Keratinocyte (primary cell): Measurements from ENCODE around the gene BTN3A1. TPM values are rescaled to one million over a fixed set of nuclear protein-coding genes. Genes with fewer than 3 reads are reported as not detected.
"Not testable (repeated sequence)": the region's sequence is repeated elsewhere in the genome, so short reads cannot be mapped to it uniquely, and the experiment has no call there.

Source experiments
- DNase-seq: peaks from one replicate; pipeline ENCODE4 v3.0.0-alpha.2; 2011; ENCODE audit warnings: low read depth, missing footprints, low spot score
- FAIRE-seq: peaks from 2 replicates; lab custom pipeline; 2011; peaks lifted over from hg19 to GRCh38; lab: Jason Lieb, UNC
- H2AFZ ChIP-seq: 2 replicates; pipeline ENCODE4 v1.6.0; 2012; ENCODE audit warnings: low read length, control low read depth, inconsistent platforms; ENCODE audit not compliant: control insufficient read depth
- H3K27ac ChIP-seq: 2 replicates; pipeline ENCODE4 v1.5.1; 2011; ENCODE audit warnings: low read length; ENCODE audit not compliant: control insufficient read depth, insufficient read depth
- H3K27me3 ChIP-seq: 3 replicates; pipeline ENCODE4 v1.6.0; 2011; ENCODE audit warnings: low read length; ENCODE audit not compliant: control insufficient read depth, insufficient read depth; ENCODE audit errors: extremely low read depth
- H3K36me3 ChIP-seq, 2 experiments: 2 replicates in 1 of 2; 3 replicates in 1 of 2; pipeline ENCODE4 v1.5.1; 2011; ENCODE audit warnings: low read length in 2 of 2, mild to moderate bottlenecking in 1 of 2; ENCODE audit not compliant: control insufficient read depth in 2 of 2, insufficient read depth in 2 of 2; ENCODE audit errors: extremely low read depth in 1 of 2
- H3K4me1 ChIP-seq: 3 replicates; pipeline ENCODE4 v1.5.1; 2011; ENCODE audit warnings: low read length; ENCODE audit not compliant: control insufficient read depth, insufficient read depth; ENCODE audit errors: extremely low read depth
- H3K4me2 ChIP-seq: 3 replicates; pipeline ENCODE4 v1.6.0; 2011; ENCODE audit warnings: low read depth, low read length; ENCODE audit not compliant: control insufficient read depth, insufficient read depth; ENCODE audit errors: extremely low read depth
- H3K4me3 ChIP-seq, 3 experiments: fragments of 200-600 bp in 1 of 3; sonication (generic) in 1 of 3; 2 replicates in 2 of 3; 3 replicates in 1 of 3; pipeline ENCODE4 v1.5.1; 2011 to 2016; ENCODE audit warnings: low read length in 3 of 3, mild to moderate bottlenecking in 3 of 3, control low read depth in 2 of 3, inconsistent platforms in 1 of 3, low read depth in 1 of 3, mixed read lengths in 1 of 3, mixed run types in 1 of 3, moderate library complexity in 1 of 3; ENCODE audit not compliant: control insufficient read depth in 2 of 3, insufficient read depth in 2 of 3; ENCODE audit errors: extremely low read depth in 1 of 3
- H3K79me2 ChIP-seq: 2 replicates; pipeline ENCODE4 v1.6.0; 2012; ENCODE audit warnings: low read length; ENCODE audit not compliant: control insufficient read depth, insufficient read depth
- H3K9ac ChIP-seq: 3 replicates; pipeline ENCODE4 v1.6.0; 2011; ENCODE audit warnings: low read length; ENCODE audit not compliant: control insufficient read depth, insufficient read depth; ENCODE audit errors: extremely low read depth
- H3K9me1 ChIP-seq: 3 replicates; pipeline ENCODE4 v1.6.0; 2011; ENCODE audit warnings: low read length; ENCODE audit not compliant: control insufficient read depth, insufficient read depth; ENCODE audit errors: extremely low read depth
- H3K9me3 ChIP-seq: 2 replicates; pipeline ENCODE4 v1.5.1; 2012; ENCODE audit warnings: low read depth, low read length; ENCODE audit not compliant: control insufficient read depth
- H4K20me1 ChIP-seq: 3 replicates; pipeline ENCODE4 v1.6.0; 2011; ENCODE audit warnings: low read length; ENCODE audit not compliant: control insufficient read depth, insufficient read depth; ENCODE audit errors: extremely low read depth
- EZH2 ChIP-seq: IDR thresholded peaks from one replicate; pipeline ENCODE4 v1.6.1; 2012; ENCODE audit warnings: inconsistent platforms, mild to moderate bottlenecking, low read length, moderate library complexity
- dilution Hi-C: fragments of 300-500 bp; cut with MboI; formaldehyde crosslinking; loops from one replicate; pipeline ENCODE4 v1.7.0; 2020; ENCODE audit warnings: low sequenced_read_pairs; ENCODE audit not compliant: extremely low pct_ligation_motif_present
- polyA plus RNA-seq, 5 experiments: library from polyadenylated mRNA; depleted of rRNA in 3 of 5; stranded (reverse) in 3 of 5; stranded (forward) in 1 of 5; unstranded in 1 of 5; fragments of >200 nt; gene quantifications; 1 replicate in 1 of 5; 2 replicates in 3 of 5; 3 replicates in 1 of 5; pipeline versions ENCODE4 v1.2.1 to v1.2.3, GENCODE V29; 2011 to 2012; ENCODE audit warnings: missing spikeins in 2 of 5, low read depth in 1 of 5, low replicate concordance in 1 of 5
- TF ChIP-seq, protein P1 (sequence below), 3 experiments: IDR thresholded peaks in 1 of 3; conservative IDR thresholded peaks in 1 of 3; optimal IDR thresholded peaks in 1 of 3; 2 replicates in 2 of 3; 3 replicates in 1 of 3; pipeline versions ENCODE3 to v1.5.1; 2011; ENCODE audit warnings: low read length in 3 of 3, mild to moderate bottlenecking in 3 of 3, moderate library complexity in 2 of 3, control low read depth in 1 of 3, inconsistent platforms in 1 of 3; ENCODE audit not compliant: insufficient read depth in 2 of 3; ENCODE audit errors: extremely low read depth in 1 of 3

Gene BTN3A1
- polyA plus RNA-seq, 1 donor (not counting 4 experiments of a cell fraction or from before 2014, with no cell fraction given) = 6.9 TPM

DNA sequence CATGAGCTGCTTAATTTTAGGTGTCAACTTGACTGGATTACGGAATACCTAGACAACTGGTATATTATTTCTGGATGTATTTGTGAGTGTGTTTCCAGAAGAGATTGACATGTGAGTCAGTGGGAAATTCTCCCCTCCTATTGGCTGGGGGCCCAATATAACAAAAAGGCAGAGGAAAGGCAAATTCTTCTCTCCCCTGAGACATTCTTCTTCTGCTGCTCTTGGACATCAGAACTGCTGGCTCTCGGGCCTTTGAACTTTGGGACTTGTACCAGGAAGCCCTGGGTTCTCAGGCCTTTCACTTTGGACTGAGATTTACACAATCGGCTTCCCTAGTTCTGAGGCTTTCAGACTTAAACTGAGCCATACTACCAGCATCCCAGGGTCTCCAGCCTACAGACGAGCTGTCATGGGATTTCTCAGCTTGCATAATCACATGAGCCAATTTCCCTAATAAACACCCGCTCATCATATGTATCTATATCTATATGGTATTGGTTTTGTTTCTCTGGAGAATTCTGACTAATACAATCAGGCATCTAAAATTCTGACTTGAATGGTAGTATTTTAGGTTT lies 30.6 kb downstream of the BTN3A1 start:
- H3K79me2 ChIP-seq = no peaks in the 10 kb centered on the region
- H3K9me3 ChIP-seq = no peaks in the 10 kb centered on the region
- H3K36me3 ChIP-seq = peaks cover 4 to 9% of the 10 kb centered on the region in 2 experiments
- no peak overlapping the region for H3K9ac ChIP-seq
- no peak overlapping the region for H3K27ac ChIP-seq
- DNase-seq = no peak
- no peak overlapping the region for H3K4me2 ChIP-seq
- dilution Hi-C loops = no loop called here
- FAIRE-seq = no peak
- H4K20me1 ChIP-seq = no peaks in the 10 kb centered on the region
- no peak overlapping the region for H2AFZ ChIP-seq
- H3K4me3 ChIP-seq = no peak overlapping the region
- H3K9me1 ChIP-seq = no peaks in the 10 kb centered on the region
- no peak for TF ChIP-seq EZH2
- H3K27me3 ChIP-seq = no peaks in the 10 kb centered on the region
- H3K4me1 ChIP-seq = no peaks in the 10 kb centered on the region

DNA sequence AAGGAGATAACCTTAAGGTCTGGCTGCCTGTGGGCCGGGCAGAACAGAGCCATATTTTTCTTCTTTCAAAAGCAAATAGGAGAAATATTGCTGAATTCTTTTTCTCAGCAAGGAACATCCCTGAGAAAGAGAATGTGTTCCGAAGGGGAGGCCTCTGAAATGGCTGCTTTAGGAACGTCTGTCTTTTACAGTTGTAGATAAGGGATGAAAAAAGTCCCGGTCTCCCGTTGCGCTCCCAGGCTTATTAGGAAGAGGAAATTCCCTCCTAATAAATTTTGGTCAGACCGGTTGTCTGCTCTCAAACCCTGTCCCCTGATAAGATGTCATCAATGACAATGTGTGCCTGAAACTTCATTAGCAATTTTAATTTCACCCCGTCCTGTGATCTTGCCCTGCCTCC lies 31.6 kb downstream of the BTN3A1 start:
- H3K4me1 ChIP-seq, FAIRE-seq, H3K9me1 ChIP-seq, H2AFZ ChIP-seq, H3K4me2 ChIP-seq, dilution Hi-C loops, H3K79me2 ChIP-seq, H3K27me3 ChIP-seq, DNase-seq, H4K20me1 ChIP-seq, H3K36me3 ChIP-seq, H3K27ac ChIP-seq, H3K4me3 ChIP-seq, H3K9me3 ChIP-seq, H3K9ac ChIP-seq: not testable (repeated sequence)

DNA sequence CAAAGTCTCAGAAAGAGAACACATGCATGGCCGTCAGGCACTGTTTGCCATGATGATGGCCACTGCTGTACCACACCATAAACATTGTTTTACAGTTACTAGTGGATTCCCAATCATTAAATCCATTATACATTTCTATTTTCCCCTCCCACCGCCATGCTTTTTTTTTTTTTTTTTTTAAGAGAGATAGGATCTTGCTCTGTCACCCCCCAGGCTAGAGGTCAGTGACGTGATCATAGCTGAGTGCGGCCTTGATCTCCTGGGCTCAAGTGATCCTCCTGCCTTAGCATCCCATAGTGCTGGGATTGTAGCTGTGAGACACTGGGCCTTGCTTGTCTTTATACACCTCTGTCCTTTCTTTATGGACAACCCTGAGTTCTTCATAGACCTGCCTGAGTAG lies 33.9 kb downstream of the BTN3A1 start:
- H3K4me2 ChIP-seq = no peak overlapping the region
- H3K27ac ChIP-seq = no peak overlapping the region
- H4K20me1 ChIP-seq = no peaks in the 10 kb centered on the region
- no peaks in the 10 kb centered on the region for H3K79me2 ChIP-seq
- no peaks in the 10 kb centered on the region for H3K9me1 ChIP-seq
- no peak overlapping the region for H3K4me3 ChIP-seq
- H2AFZ ChIP-seq = no peak overlapping the region
- no peak overlapping the region for H3K9ac ChIP-seq
- H3K9me3 ChIP-seq = no peaks in the 10 kb centered on the region
- no peaks in the 10 kb centered on the region for H3K27me3 ChIP-seq
- FAIRE-seq = no peak
- no peak for DNase-seq
- TF ChIP-seq, protein P1, sequence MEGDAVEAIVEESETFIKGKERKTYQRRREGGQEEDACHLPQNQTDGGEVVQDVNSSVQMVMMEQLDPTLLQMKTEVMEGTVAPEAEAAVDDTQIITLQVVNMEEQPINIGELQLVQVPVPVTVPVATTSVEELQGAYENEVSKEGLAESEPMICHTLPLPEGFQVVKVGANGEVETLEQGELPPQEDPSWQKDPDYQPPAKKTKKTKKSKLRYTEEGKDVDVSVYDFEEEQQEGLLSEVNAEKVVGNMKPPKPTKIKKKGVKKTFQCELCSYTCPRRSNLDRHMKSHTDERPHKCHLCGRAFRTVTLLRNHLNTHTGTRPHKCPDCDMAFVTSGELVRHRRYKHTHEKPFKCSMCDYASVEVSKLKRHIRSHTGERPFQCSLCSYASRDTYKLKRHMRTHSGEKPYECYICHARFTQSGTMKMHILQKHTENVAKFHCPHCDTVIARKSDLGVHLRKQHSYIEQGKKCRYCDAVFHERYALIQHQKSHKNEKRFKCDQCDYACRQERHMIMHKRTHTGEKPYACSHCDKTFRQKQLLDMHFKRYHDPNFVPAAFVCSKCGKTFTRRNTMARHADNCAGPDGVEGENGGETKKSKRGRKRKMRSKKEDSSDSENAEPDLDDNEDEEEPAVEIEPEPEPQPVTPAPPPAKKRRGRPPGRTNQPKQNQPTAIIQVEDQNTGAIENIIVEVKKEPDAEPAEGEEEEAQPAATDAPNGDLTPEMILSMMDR (optimal IDR thresholded peaks at IDR 0.05 in 1 of 3, IDR thresholded peaks at IDR 0.05 in 1 of 3, conservative IDR thresholded peaks at IDR 0.05 in 1 of 3; ENCODE audit: extremely low read depth in 1 of 3, insufficient read depth in 2 of 3, low read length in 3 of 3) = no peak
- no peak for TF ChIP-seq EZH2
- peaks cover 16% of the 10 kb centered on the region for H3K4me1 ChIP-seq
- dilution Hi-C loops = no loop called here
- H3K36me3 ChIP-seq = peaks cover 0 to 6% of the 10 kb centered on the region in 2 experiments
